PC-9 (cell line): Measurements from ENCODE around the gene STK32A. TPM values are rescaled to one million over a fixed set of nuclear protein-coding genes. Genes with fewer than 3 reads are reported as not detected.
"Not testable (repeated sequence)": the region's sequence is repeated elsewhere in the genome, so short reads cannot be mapped to it uniquely, and the experiment has no call there.

Experiments used
- BruUV-seq: library from RNA; stranded (reverse); fragments of 400-500 nt; replicated peaks from 2 replicates; lab custom pipeline; 2021; lab: Mats Ljungman, UMichigan
- CTCF ChIA-PET: fragments of 300-600 bp; sonication (Branson Sonifier 250); formaldehyde crosslinking; loops from one replicate; lab custom pipeline; 2022; ENCODE audit warnings: antibody characterized with exemption; lab: Charles Lee
- POLR2A ChIA-PET: fragments of 300-600 bp; sonication (Branson Sonifier 250); formaldehyde crosslinking; loops from one replicate; lab custom pipeline; 2022; ENCODE audit warnings: antibody characterized with exemption; ENCODE audit not compliant: unreplicated experiment; lab: Charles Lee
- DNase-seq, 2 experiments: peaks; one replicate each; pipeline versions ENCODE4 v3.0.0 to v3.0.0-alpha.2; 2015 to 2022; ENCODE audit warnings: mixed read lengths in 1 of 2
- H2AFZ ChIP-seq: fragments of 200-600 bp; sonication (generic); 2 replicates; pipeline ENCODE4 v1.8.1; 2017; ENCODE audit warnings: antibody characterized with exemption
- H3F3A ChIP-seq: fragments of 200-600 bp; sonication (generic); 2 replicates; pipeline ENCODE4 v1.8.1; 2017; ENCODE audit warnings: antibody characterized with exemption, mild to moderate bottlenecking, low read depth; ENCODE audit not compliant: insufficient read depth
- H3K27ac ChIP-seq: fragments of 200-600 bp; sonication (generic); 2 replicates; pipeline ENCODE4 v1.6.1; 2016; ENCODE audit warnings: mixed run types
- H3K27me3 ChIP-seq: fragments of 200-600 bp; sonication (generic); 2 replicates; pipeline ENCODE4 v1.6.1; 2016; ENCODE audit warnings: low read depth, mixed run types; ENCODE audit not compliant: insufficient read depth
- H3K36me3 ChIP-seq: fragments of 200-600 bp; sonication (generic); 2 replicates; pipeline ENCODE4 v1.6.1; 2016; ENCODE audit warnings: low read depth, mixed run types
- H3K4me1 ChIP-seq: fragments of 200-600 bp; sonication (generic); replicated peaks from 2 replicates; pipeline ENCODE4 v1.6.1; 2016; ENCODE audit warnings: mixed run types; ENCODE audit not compliant: insufficient read depth
- H3K4me2 ChIP-seq: fragments of 200-600 bp; sonication (generic); 2 replicates; pipeline ENCODE4 v1.6.1; 2017; ENCODE audit warnings: mixed run types
- H3K4me3 ChIP-seq: fragments of 200-600 bp; sonication (generic); 2 replicates; pipeline ENCODE4 v1.6.1; 2016; ENCODE audit warnings: mixed run types
- H3K79me2 ChIP-seq: fragments of 200-600 bp; sonication (generic); 2 replicates; pipeline ENCODE4 v1.6.1; 2017; ENCODE audit warnings: low read depth, mixed run types
- H3K9me2 ChIP-seq: fragments of 200-600 bp; sonication (generic); 2 replicates; pipeline ENCODE4 v1.8.1; 2017; ENCODE audit warnings: mild to moderate bottlenecking; ENCODE audit not compliant: insufficient read depth
- H3K9me3 ChIP-seq: fragments of 200-600 bp; sonication (generic); 2 replicates; pipeline ENCODE4 v1.8.1; 2016; ENCODE audit warnings: low read depth; ENCODE audit not compliant: insufficient read depth
- H4K20me1 ChIP-seq: fragments of 200-600 bp; sonication (generic); 2 replicates; pipeline ENCODE4 v1.8.1; 2017; ENCODE audit not compliant: insufficient read depth
- CTCF ChIP-seq: fragments of 200-600 bp; sonication (generic); conservative IDR thresholded peaks from 2 replicates; pipeline ENCODE4 v1.6.1; 2017; ENCODE audit warnings: mixed run types, antibody characterized with exemption, mild to moderate bottlenecking, moderate library complexity
- EZH2 ChIP-seq: fragments of 200-600 bp; sonication (generic); IDR thresholded peaks from 2 replicates; pipeline ENCODE4 v1.8.0; 2017; ENCODE audit warnings: antibody characterized with exemption, low read depth
- intact Hi-C: fragments of 100-400 bp; cut with micrococcal nuclease; formaldehyde crosslinking; loops from one replicate; pipeline ENCODE4 v1.10.0; 2022; ENCODE audit not compliant: unreplicated experiment
- total RNA-seq: library from RNA; stranded (reverse); gene quantifications from 2 replicates; pipeline ENCODE4 v1.2.3, GENCODE V29; 2021

The STK32A gene
- total RNA-seq, 1 experiment from 2014 or later = not detected

GRCh38 chr5:147226512-147226911, 8.3 kb upstream of the STK32A start:
- no peak overlapping the region for H2AFZ ChIP-seq
- DNase-seq = no peak
- H3K27me3 ChIP-seq = no peaks in the 10 kb centered on the region; the same call in 1 of the 2 replicates
- BruUV-seq = no TSS peak
- H3K4me2 ChIP-seq = no peak overlapping the region
- intact Hi-C loops = no loop called here
- no peaks in the 10 kb centered on the region for H3K36me3 ChIP-seq
- H3K27ac ChIP-seq = no peak overlapping the region
- ChIA-PET POLR2A (no interaction called here), CTCF (no interaction called here)
- H3K79me2 ChIP-seq = no peaks in the 10 kb centered on the region
- no peaks in the 10 kb centered on the region for H3F3A ChIP-seq
- no peaks in the 10 kb centered on the region for H3K9me3 ChIP-seq
- no peaks in the 10 kb centered on the region for H4K20me1 ChIP-seq
- H3K9me2 ChIP-seq = no peaks in the 10 kb centered on the region
- H3K4me3 ChIP-seq = no peak overlapping the region
- no peak for TF ChIP-seq EZH2
- TF ChIP-seq CTCF = no peak
- H3K4me1 ChIP-seq = no peaks in the 10 kb centered on the region

GRCh38 chr5:147234239-147234824, 494 bp upstream of the STK32A start:
- intact Hi-C loops = no loop called here
- Histone ChIP-seq H3K4me3 (no peak overlapping the region), H3K4me1 (no peaks in the 10 kb centered on the region), H3K36me3 (no peaks in the 10 kb centered on the region), H3K9me2 (no peaks in the 10 kb centered on the region), H3K79me2 (no peaks in the 10 kb centered on the region), H3K27ac (no peak overlapping the region), H3K4me2 (no peak overlapping the region), H2AFZ (no peak overlapping the region), H3K27me3 (0 out of 2 replicates have a peak, but pooled peaks cover 3% of the 10 kb centered on the region), H3K9me3 (no peaks in the 10 kb centered on the region), H4K20me1 (no peaks in the 10 kb centered on the region), H3F3A (no peaks in the 10 kb centered on the region)
- DNase-seq = no peak
- BruUV-seq = no TSS peak
- CTCF ChIA-PET = no interaction called here
- TF ChIP-seq CTCF (no peak), EZH2 (no peak)
- POLR2A ChIA-PET = no interaction called here

- Histone ChIP-seq H3K4me3 (no peak overlapping the region), H3K79me2 (no peaks in the 10 kb centered on the region), H3K9me3 (no peaks in the 10 kb centered on the region), H3K9me2 (no peaks in the 10 kb centered on the region), H3K27ac (no peak overlapping the region), H4K20me1 (no peaks in the 10 kb centered on the region), H3F3A (no peaks in the 10 kb centered on the region), H3K27me3 (0 out of 2 replicates have a peak, but pooled peaks cover 3% of the 10 kb centered on the region), H3K36me3 (no peaks in the 10 kb centered on the region), H3K4me2 (no peak overlapping the region), H2AFZ (no peak overlapping the region), H3K4me1 (no peaks in the 10 kb centered on the region)
- POLR2A ChIA-PET = no interaction called here
- CTCF ChIA-PET = no interaction called here
- DNase-seq = no peak
- intact Hi-C loops = no loop called here
- TF ChIP-seq CTCF = no peak
- no peak for TF ChIP-seq EZH2
- no TSS peak for BruUV-seq
Observed at GRCh38 chr5:147240266-147240985, 5.6 kb downstream of the STK32A start.

GRCh38 chr5:147243238-147243637, 8.4 kb downstream of the STK32A start:
- H3K4me3 ChIP-seq, H3K9me2 ChIP-seq, DNase-seq, H3F3A ChIP-seq, BruUV-seq, H3K36me3 ChIP-seq, H3K9me3 ChIP-seq, H3K27me3 ChIP-seq, intact Hi-C loops, H3K27ac ChIP-seq, H2AFZ ChIP-seq, H4K20me1 ChIP-seq, H3K4me1 ChIP-seq, H3K79me2 ChIP-seq, POLR2A ChIA-PET, CTCF ChIA-PET, H3K4me2 ChIP-seq: not testable (repeated sequence)
